Coronary artery (tissue), 2 donors: ENCODE data around the gene COL18A1.

Source experiments
- DNase-seq: peaks from one replicate; pipeline ENCODE4 v3.0.0-alpha.2; 2017; ENCODE audit warnings: low spot score
- H3K27ac ChIP-seq, 2 donors: fragments of 200-600 bp; sonication (generic); one replicate each; pipeline ENCODE4 v1.5.1; 2016 to 2019
- H3K4me3 ChIP-seq: fragments of 200-600 bp; sonication (generic); 2 replicates; pipeline ENCODE4 v1.5.1; 2016; ENCODE audit warnings: mild to moderate bottlenecking, moderate library complexity
- TF ChIP-seq, protein P1 (sequence below): fragments of 200-600 bp; sonication (generic); IDR thresholded peaks from one replicate; pipeline ENCODE4 v1.5.1; 2019; ENCODE audit warnings: antibody characterized with exemption

COL18A1 gene

GRCh38 chr21:45489722-45489982, 84.7 kb downstream of the COL18A1 start:
- no peak overlapping the region for H3K27ac ChIP-seq
- TF ChIP-seq, protein P1, sequence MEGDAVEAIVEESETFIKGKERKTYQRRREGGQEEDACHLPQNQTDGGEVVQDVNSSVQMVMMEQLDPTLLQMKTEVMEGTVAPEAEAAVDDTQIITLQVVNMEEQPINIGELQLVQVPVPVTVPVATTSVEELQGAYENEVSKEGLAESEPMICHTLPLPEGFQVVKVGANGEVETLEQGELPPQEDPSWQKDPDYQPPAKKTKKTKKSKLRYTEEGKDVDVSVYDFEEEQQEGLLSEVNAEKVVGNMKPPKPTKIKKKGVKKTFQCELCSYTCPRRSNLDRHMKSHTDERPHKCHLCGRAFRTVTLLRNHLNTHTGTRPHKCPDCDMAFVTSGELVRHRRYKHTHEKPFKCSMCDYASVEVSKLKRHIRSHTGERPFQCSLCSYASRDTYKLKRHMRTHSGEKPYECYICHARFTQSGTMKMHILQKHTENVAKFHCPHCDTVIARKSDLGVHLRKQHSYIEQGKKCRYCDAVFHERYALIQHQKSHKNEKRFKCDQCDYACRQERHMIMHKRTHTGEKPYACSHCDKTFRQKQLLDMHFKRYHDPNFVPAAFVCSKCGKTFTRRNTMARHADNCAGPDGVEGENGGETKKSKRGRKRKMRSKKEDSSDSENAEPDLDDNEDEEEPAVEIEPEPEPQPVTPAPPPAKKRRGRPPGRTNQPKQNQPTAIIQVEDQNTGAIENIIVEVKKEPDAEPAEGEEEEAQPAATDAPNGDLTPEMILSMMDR = no peak
- no peak for DNase-seq
- no peak overlapping the region for H3K4me3 ChIP-seq

- Histone ChIP-seq H3K27ac (no peak overlapping the region), H3K4me3 (no peak overlapping the region)
- TF ChIP-seq, protein P1 = no peak
- DNase-seq = no peak
These were observed 85.2 kb downstream of the COL18A1 start for GRCh38 chr21:45490049-45490731.

DNA sequence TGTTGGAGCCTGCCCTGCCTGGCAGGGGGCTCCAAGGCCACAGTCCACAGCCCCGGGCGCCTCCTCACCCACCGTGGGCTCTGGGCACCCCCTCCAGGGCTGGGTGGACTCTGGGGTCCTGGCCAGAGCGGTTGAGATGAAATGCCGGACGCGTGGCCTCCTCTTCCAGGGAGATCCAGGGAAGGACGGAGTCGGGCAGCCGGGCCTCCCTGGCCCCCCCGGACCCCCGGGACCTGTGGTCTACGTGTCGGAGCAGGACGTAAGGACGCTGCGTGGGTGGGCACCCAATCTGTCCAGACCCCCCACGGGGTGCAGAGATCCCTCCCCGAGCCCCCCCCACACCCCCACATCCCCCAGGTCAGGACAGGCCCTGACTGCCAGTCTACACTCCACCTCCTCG, 86.1 kb downstream of the COL18A1 start:
- H3K4me3 ChIP-seq = no peak overlapping the region
- TF ChIP-seq, protein P1 = no peak
- no peak overlapping the region for H3K27ac ChIP-seq
- no peak for DNase-seq

DNA sequence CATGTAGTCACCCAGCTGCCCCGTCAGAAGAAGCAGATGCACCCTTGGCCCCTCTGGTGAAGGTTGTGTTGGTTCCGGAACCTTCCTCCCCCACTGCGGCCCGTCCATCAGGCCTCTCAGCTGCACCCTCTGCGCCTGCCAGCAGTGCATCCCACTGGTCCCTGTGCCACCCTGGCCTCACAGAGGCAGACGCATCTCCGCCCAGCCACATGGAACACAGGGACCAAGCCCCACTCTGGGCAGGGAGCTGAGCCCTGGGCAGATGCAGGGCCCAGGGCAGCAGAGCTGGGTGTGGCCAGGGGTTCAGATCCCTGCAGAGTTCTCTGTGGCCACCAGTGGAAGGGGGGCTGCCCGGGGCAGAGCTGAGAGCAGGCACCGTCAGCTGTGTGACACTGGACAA, 86.7 kb downstream of the COL18A1 start:
- TF ChIP-seq, protein P1 = no peak
- no peak overlapping the region for H3K27ac ChIP-seq
- H3K4me3 ChIP-seq = no peak overlapping the region
- DNase-seq = no peak

- TF ChIP-seq, protein P1 = no peak
- DNase-seq = no peak
- H3K27ac ChIP-seq = no peak overlapping the region
- no peak overlapping the region for H3K4me3 ChIP-seq
These were observed 87.8 kb downstream of the COL18A1 start for GRCh38 chr21:45492765-45493164.

DNA sequence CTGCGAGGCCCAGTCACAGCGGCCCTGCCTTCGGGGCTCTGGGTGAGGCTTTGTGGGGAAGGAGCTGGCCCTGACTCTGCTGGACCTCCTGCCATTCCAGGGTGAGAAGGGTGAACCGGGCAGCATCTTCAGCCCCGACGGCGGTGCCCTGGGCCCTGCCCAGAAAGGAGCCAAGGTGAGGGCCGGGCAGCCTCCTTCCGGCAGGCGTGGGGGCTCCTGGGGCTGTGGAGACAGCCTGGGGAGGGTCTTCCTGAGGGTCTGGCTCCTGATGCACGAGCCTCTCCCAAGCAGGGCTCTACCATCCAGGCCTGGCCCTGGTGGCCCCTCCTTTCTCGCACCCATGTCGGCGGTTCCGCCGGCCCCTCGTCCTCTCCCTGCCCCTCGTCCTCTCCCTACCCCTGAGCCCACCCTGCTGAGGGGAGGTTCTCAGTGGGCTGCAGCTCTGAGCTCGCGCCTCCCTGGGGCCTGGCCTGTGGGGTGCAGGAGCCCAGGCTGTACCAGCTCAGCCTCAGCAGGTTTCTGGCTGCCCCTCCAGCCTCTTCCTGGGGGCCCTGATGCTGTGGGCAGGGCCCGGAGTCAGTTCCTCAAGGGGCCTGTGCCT, 88.5 kb downstream of the COL18A1 start:
- TF ChIP-seq, protein P1 = no peak
- no peak for DNase-seq

GRCh38 chr21:45494135-45494850, 89.3 kb downstream of the COL18A1 start:
- DNase-seq = no peak
- Histone ChIP-seq H3K27ac (no peak overlapping the region), H3K4me3 (no peak overlapping the region)
- TF ChIP-seq, protein P1 = no peak

More for the DNA sequence above, 88.5 kb downstream of the COL18A1 start:
- no peak overlapping the region for H3K27ac ChIP-seq
- H3K4me3 ChIP-seq = no peak overlapping the region
